HepG2 (cell line): ENCODE data around the gene SDC4. TPM values are rescaled to one million over a fixed set of nuclear protein-coding genes. Genes with fewer than 3 reads are reported as not detected.

Experiments used
- FOSL1 ChIP-seq: sonication (generic); formaldehyde crosslinking; IDR thresholded peaks from 2 replicates; pipeline ENCODE4 v1.9.0; 2021; ENCODE audit warnings: missing genetic modification reagents, borderline replicate concordance
- FOXA3 ChIP-seq: IDR thresholded peaks from 2 replicates; pipeline ENCODE4 v1.6.1; 2016; ENCODE audit warnings: missing genetic modification reagents, missing compliant biosample characterization
- HMG20A ChIP-seq: IDR thresholded peaks from 2 replicates; pipeline ENCODE4 v1.6.1; 2016; ENCODE audit warnings: borderline replicate concordance
- HNF4G ChIP-seq, 2 experiments: sonication (generic) in 1 of 2; formaldehyde crosslinking in 1 of 2; IDR thresholded peaks; 2 replicates each; pipeline versions ENCODE4 v1.4.0 to v1.6.1; 2011 to 2020; ENCODE audit warnings: borderline replicate concordance in 2 of 2, low read depth in 2 of 2, mild to moderate bottlenecking in 2 of 2, low read length in 1 of 2, missing genetic modification reagents in 1 of 2, moderate library complexity in 1 of 2
- HNRNPUL1 ChIP-seq: fragments of 200-400 bp; formaldehyde crosslinking; IDR thresholded peaks from 2 replicates; pipeline ENCODE4 v1.6.1; 2017; ENCODE audit warnings: low read depth, mild to moderate bottlenecking, low read length, moderate library complexity
- HOXA9 ChIP-seq: sonication (generic); formaldehyde crosslinking; IDR thresholded peaks from 2 replicates; pipeline ENCODE4 v1.8.1; 2022; ENCODE audit warnings: missing genetic modification reagents, mild to moderate bottlenecking, moderate library complexity, borderline replicate concordance
- IKZF1 ChIP-seq: fragments of 450-650 bp; IDR thresholded peaks from 2 replicates; pipeline ENCODE4 v1.7.1; 2016
- MAFF ChIP-seq: IDR thresholded peaks from 2 replicates; pipeline ENCODE4 v1.6.1; 2011; ENCODE audit warnings: low read depth, low read length, improper control_type of control experiment
- MEIS2 ChIP-seq: sonication (generic); formaldehyde crosslinking; IDR thresholded peaks from 2 replicates; pipeline ENCODE4 v1.9.0; 2021; ENCODE audit warnings: mild to moderate bottlenecking, missing genetic modification reagents
- MTA1 ChIP-seq: sonication (generic); formaldehyde crosslinking; IDR thresholded peaks from 2 replicates; pipeline ENCODE4 v1.4.0; 2020; ENCODE audit warnings: missing genetic modification reagents, mild to moderate bottlenecking, borderline replicate concordance
- NBN ChIP-seq: fragments of 450-650 bp; conservative IDR thresholded peaks from 2 replicates; pipeline ENCODE4 v1.6.1; 2017
- POLR2G ChIP-seq: fragments of 200-400 bp; formaldehyde crosslinking; IDR thresholded peaks from 2 replicates; pipeline ENCODE4 v1.6.1; 2018; ENCODE audit warnings: mild to moderate bottlenecking, low read depth, low read length, moderate library complexity
- SETDB1 ChIP-seq: sonication (generic); formaldehyde crosslinking; IDR thresholded peaks from 2 replicates; pipeline ENCODE4 v1.5.1; 2020; ENCODE audit warnings: missing genetic modification reagents, mild to moderate bottlenecking, borderline replicate concordance
- SRSF1 ChIP-seq: fragments of 200-400 bp; formaldehyde crosslinking; optimal IDR thresholded peaks from 2 replicates; pipeline ENCODE3; 2017; ENCODE audit warnings: mild to moderate bottlenecking, low read depth, low read length, moderate library complexity
- ZBTB1 ChIP-seq: sonication (generic); formaldehyde crosslinking; IDR thresholded peaks from 2 replicates; pipeline ENCODE4 v1.4.0; 2020; ENCODE audit warnings: missing genetic modification reagents, borderline replicate concordance
- ZBTB39 ChIP-seq: sonication (generic); formaldehyde crosslinking; IDR thresholded peaks from 2 replicates; pipeline ENCODE4 v1.5.0; 2020; ENCODE audit warnings: missing genetic modification reagents
- ZKSCAN1 ChIP-seq: fragments of 150-350 bp; IDR thresholded peaks from 2 replicates; pipeline ENCODE4 v1.6.1; 2014; ENCODE audit warnings: low read length
- ZNF225 ChIP-seq: sonication (generic); formaldehyde crosslinking; IDR thresholded peaks from 2 replicates; pipeline ENCODE4 v1.4.0; 2020; ENCODE audit warnings: mild to moderate bottlenecking, missing genetic modification reagents
- ZNF496 ChIP-seq: sonication (generic); formaldehyde crosslinking; IDR thresholded peaks from 2 replicates; pipeline ENCODE4 v1.8.1; 2023; ENCODE audit warnings: mild to moderate bottlenecking, moderate library complexity, missing genetic modification reagents; ENCODE audit not compliant: insufficient replicate concordance
- ZNF513 ChIP-seq: sonication (generic); formaldehyde crosslinking; conservative IDR thresholded peaks from 2 replicates; pipeline ENCODE4 v1.5.0; 2020; ENCODE audit warnings: missing genetic modification reagents
- ZNF672 ChIP-seq: sonication (generic); formaldehyde crosslinking; IDR thresholded peaks from 2 replicates; pipeline ENCODE4 v1.8.1; 2022; ENCODE audit warnings: missing genetic modification reagents
- ZNF7 ChIP-seq: IDR thresholded peaks from 2 replicates; pipeline ENCODE4 v1.6.1; 2016; ENCODE audit warnings: missing biosample characterization, missing genetic modification reagents
- ZNF747 ChIP-seq: sonication (generic); formaldehyde crosslinking; IDR thresholded peaks from 2 replicates; pipeline ENCODE4 v1.8.1; 2023; ENCODE audit warnings: missing genetic modification reagents, mild to moderate bottlenecking, borderline replicate concordance
- ZNF768 ChIP-seq: sonication (generic); formaldehyde crosslinking; IDR thresholded peaks from 2 replicates; pipeline ENCODE4 v1.4.0; 2020; ENCODE audit warnings: missing genetic modification reagents
- polyA plus RNA-seq, 8 experiments: library from polyadenylated mRNA; depleted of rRNA in 3 of 8; stranded (reverse) in 7 of 8; unstranded in 1 of 8; fragments of >200 nt; fragmentation: Illumina TruSeq in 4 of 8; extraction: Trizol in 4 of 8; gene quantifications; 2 replicates each; pipeline versions ENCODE4 v1.2.1 to v1.2.3, GENCODE V29; 2011 to 2016; ENCODE audit warnings: low read depth in 4 of 8, missing spikeins in 1 of 8, mixed read lengths in 1 of 8; ENCODE audit not compliant: insufficient read depth in 1 of 8
- total RNA-seq, 5 experiments: library from RNA; depleted of rRNA; stranded (reverse); fragments of >200 nt; fragmentation: Illumina TruSeq; extraction: Trizol; gene quantifications; 2 replicates each; pipeline ENCODE4 v1.2.3, GENCODE V29; 2016; ENCODE audit warnings: low read depth in 1 of 5
- TF ChIP-seq, protein P1 (sequence below): sonication (generic); formaldehyde crosslinking; IDR thresholded peaks from 2 replicates; pipeline ENCODE4 v1.8.0; 2022; ENCODE audit warnings: mild to moderate bottlenecking, missing genetic modification reagents

The SDC4 gene
- total and polyA plus RNA-seq, 2 of the 13 experiments (the other 11 are each of a cell fraction or from before 2014, with no cell fraction given): 49.0 to 65.1 TPM

GRCh38 chr20:45341939-45342854 lies 6.0 kb downstream of the SDC4 start (continued):
- TF ChIP-seq, protein P1, sequence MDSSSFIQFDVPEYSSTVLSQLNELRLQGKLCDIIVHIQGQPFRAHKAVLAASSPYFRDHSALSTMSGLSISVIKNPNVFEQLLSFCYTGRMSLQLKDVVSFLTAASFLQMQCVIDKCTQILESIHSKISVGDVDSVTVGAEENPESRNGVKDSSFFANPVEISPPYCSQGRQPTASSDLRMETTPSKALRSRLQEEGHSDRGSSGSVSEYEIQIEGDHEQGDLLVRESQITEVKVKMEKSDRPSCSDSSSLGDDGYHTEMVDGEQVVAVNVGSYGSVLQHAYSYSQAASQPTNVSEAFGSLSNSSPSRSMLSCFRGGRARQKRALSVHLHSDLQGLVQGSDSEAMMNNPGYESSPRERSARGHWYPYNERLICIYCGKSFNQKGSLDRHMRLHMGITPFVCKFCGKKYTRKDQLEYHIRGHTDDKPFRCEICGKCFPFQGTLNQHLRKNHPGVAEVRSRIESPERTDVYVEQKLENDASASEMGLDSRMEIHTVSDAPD (CRISPR knock-in tag): peak; percentile 60; the same call in 1 of the 2 replicates
- TF ChIP-seq ZBTB39 (CRISPR knock-in tag) (peak; percentile 19; the same call in 1 of the 2 replicates), FOSL1 (CRISPR knock-in tag) (no peak), SETDB1 (CRISPR knock-in tag) (no peak), ZNF672 (CRISPR knock-in tag) (no peak), MTA1 (peak; percentile 86; the same call in 1 of the 2 replicates), ZNF747 (CRISPR knock-in tag) (peak; percentile 86; the same call in 1 of the 2 replicates), HMG20A (CRISPR knock-in tag) (no peak), POLR2G (peak; percentile 72), ZNF513 (CRISPR knock-in tag) (no peak), HNF4G (IDR thresholded peaks at IDR 0.05; ENCODE audit: borderline replicate concordance, low read depth, low read length) (no peak), HNF4G (CRISPR knock-in tag; IDR thresholded peaks at IDR 0.05; ENCODE audit: borderline replicate concordance, low read depth) (peak; percentile 65; the same call in 1 of the 2 replicates), IKZF1 (no peak), ZNF768 (CRISPR knock-in tag) (0 out of 2 replicates have a peak, but pooled peaks have one; percentile 64), ZKSCAN1 (no peak), SRSF1 (no peak), HNRNPUL1 (no peak), ZNF225 (peak; percentile 64; the same call in 1 of the 2 replicates), MEIS2 (CRISPR knock-in tag) (peak; percentile 75), ZBTB1 (CRISPR knock-in tag) (no peak), MAFF (no peak), FOXA3 (peak; percentile 80), ZNF496 (CRISPR knock-in tag) (no peak), ZNF7 (no peak), NBN (no peak), HOXA9 (no peak)
